HG03135 (cell line): ENCODE measurements around the gene ERAL1.
"Not testable (repeated sequence)": the region's sequence is repeated elsewhere in the genome, so short reads cannot be mapped to it uniquely, and the experiment has no call there.

ENCODE experiments used
- ATAC-seq: cut with Tn5 transposase; IDR thresholded peaks from one replicate; pipeline ENCODE4 v1.9.1; 2021; ENCODE audit warnings: mild to moderate bottlenecking, moderate library complexity; ENCODE audit not compliant: unreplicated experiment

The ERAL1 gene

DNA sequence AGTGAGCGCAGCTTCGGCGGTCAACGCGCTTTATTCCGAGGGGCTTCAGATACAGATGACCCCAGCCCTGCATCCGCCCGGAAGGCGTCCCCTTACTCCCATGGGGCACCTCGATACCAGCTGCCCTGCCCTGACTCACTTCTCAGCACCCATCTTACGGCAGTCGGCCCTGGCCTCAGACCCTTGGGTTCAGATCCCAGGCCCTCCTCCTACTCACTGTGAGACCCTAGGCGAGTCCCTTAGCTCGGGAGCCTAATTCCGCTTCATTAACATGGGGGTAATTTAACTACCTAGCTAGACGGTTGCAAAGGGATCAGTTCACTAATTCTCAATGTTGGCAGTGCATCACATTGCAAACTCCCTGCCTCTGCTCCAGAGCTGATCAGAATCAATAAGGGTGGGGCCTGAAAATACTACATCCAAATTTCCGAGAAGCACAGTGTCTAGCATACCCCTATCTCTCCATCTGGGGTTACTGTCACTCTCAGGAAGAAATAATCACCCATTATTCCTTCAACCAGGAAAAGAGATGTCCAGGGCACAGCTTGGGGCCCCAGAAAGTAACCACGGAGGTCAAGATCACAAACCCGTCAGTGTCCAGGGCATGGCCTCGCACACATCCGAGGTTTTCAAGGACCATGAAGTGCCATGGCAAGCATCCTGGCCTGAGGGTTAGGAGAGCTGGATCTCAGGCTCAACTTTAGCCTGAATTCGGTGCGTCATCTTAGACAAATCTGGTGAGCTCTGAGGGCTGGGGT, 43.1 kb downstream of the ERAL1 start:
- ATAC-seq = no peak

DNA sequence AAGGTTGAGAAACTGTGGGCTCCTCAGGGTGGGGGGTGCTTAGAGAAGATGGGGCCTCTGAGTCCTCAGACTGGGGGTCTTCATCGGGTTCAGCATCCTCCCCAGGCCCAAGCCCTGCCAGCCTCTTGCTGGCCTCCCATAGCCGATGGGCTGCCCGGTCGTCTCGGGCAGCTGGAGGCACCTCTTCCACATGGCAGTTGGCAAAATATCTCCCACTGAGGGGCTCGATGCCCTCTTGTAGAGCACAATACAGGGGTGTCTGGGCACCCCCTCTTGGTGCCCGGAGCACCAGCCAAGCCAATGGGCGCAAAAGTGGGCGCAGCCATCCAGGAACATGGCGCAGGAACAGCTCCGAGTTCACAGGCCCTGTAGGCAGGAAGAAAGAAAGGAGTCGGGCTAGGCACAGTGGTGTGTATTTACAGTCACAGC, 43.7 kb downstream of the ERAL1 start:
- ATAC-seq = no peak

- ATAC-seq = no peak
These were observed 44.5 kb downstream of the ERAL1 start for GRCh38 chr17:28899212-28899815.

- ATAC-seq = no peak
These were observed 46.3 kb downstream of the ERAL1 start for GRCh38 chr17:28900986-28901726.

DNA sequence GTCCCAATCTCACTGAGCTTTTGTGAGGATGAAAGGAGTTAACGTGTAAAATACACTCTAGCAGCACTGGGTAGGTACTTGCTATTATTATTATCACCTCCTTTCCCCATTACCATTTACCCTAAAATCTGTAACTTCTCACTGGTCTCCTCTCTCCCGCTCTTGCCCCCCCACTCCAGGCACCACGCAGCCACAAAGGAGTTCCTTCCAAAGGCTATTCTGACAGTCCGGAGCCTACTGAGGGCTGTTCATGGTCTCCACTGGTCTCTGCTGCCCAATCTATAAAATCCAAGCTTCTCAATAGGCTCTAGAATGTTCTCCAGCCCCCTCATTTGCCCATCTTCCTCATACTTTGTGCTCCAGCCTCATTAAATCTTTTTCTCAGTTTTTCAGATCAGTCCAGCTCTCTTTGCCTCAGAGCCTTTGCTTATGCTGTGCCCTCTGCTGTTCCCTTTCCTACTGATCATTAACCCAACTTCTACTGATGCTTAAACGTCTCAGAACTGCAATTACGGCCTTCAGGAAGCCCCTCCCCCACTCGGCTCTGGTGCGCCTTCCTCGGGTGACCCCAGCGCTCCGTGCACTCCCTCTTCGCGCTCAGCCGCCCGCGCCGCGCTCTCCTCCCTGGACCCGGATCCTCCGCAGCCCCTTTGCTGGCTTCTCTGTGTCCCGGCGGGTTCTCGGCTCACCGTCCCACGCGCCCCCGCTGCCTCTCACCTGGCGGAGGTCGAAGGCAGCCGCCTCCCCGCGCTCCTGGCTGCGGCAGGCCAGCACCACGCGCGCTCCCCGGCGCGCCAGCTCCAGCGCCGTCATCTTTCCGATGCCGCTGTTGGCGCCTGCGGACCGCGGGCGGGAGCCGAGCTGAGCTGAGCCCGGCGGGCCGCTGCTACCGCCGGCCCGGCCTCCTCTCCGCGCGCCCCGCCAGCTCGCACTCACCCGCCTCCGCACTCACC, 47.3 kb downstream of the ERAL1 start:
- peak; percentile 39 for ATAC-seq

- ATAC-seq = peak; percentile 84
These were observed 48.2 kb downstream of the ERAL1 start, which contains the start of gene DHRS13 for GRCh38 chr17:28902819-28903545. Gene DHRS13 (minus strand): TSS chr17:28903079. CDS start chr17:28902944, 135 bp downstream.

- not testable (repeated sequence) for ATAC-seq
These were observed 48.7 kb downstream of the ERAL1 start for GRCh38 chr17:28903546-28903841.

- no peak for ATAC-seq
These were observed 50.0 kb downstream of the ERAL1 start for GRCh38 chr17:28904800-28905199.

DNA sequence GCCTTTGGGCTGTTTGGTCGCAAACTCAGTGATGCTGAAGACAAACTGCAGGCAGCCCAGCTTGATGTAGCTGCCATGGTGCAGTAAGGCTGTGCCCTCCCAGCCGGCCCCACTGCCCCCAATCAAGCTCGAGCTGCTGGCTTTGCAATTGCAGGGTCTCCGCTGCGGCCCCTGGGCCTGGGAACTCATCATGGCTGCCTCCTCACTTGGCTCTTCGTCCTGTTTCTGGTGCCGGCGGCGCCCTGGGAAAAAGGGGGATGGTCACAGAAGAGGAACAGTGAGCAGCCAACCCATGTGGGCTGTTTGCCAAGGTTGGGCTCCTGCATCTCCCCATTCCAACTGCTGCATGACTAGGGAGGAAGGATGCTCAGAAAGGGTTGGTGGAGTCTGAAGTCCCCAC, 51.5 kb downstream of the ERAL1 start:
- ATAC-seq = no peak

DNA sequence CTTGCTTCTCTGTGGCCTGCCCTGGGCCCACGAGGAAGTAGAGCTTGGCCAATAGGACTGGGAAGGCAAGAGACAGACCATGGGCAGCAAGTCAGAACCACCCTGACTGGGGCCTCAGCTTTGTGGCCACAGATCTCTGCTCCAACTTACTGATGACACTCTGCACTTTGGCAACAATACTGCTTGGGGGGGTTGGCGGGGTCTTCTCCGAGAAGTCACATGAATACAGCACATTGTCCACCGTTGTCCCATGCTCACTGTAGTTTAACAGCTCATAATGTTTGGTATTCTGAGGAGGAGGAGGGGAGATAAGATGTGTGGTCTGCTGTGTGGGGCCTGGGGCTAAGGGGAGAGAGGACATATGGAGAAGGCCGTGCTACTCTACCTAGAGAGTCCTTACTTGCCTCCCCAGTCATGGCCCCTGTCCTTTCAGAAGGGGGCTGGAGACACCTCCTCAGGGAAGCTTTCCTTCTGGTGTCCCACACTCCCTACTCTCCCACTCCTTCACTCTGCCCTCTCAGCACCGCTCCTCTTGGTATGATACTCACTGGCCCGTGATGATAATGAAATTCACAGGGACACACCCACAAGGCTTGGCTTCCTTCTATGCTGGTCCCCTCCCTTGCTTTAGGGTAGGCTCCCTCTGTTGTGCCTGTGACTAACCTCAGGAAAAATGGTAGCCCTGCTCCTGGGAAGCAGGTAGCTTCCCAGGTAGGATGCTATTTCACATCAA, 52.1 kb downstream of the ERAL1 start:
- ATAC-seq = no peak

- no peak for ATAC-seq
These were observed 53.1 kb downstream of the ERAL1 start for GRCh38 chr17:28907709-28908475.

GRCh38 chr17:28908640-28909167, 53.9 kb downstream of the ERAL1 start:
- no peak for ATAC-seq

- ATAC-seq = no peak
These were observed 55.7 kb downstream of the ERAL1 start for GRCh38 chr17:28910534-28910933.
